Hippocampal formation (tissue), 2 donors: ENCODE data around the gene SUSD3.
"Not testable (repeated sequence)": the region's sequence is repeated elsewhere in the genome, so short reads cannot be mapped to it uniquely, and the experiment has no call there.

ENCODE experiments used
- DNase-seq, 2 donors: peaks; one replicate each; lab custom pipeline; 2025; lab: John Stamatoyannopoulos, UW

Gene SUSD3

GRCh38 chr9:93092251-93092991 is 33.9 kb downstream of the SUSD3 start:
- DNase-seq, result no peak

GRCh38 chr9:93093127-93093876 is 34.8 kb downstream of the SUSD3 start:
- DNase-seq, result no peak

- no peak for DNase-seq
These were observed 35.6 kb downstream of the SUSD3 start for GRCh38 chr9:93093877-93094657.

- peak; percentile 40 to 49 for DNase-seq
These were observed 36.2 kb downstream of the SUSD3 start for GRCh38 chr9:93094658-93095204.

GRCh38 chr9:93095205-93096130 is 37.0 kb downstream of the SUSD3 start:
- peak; percentile 97 to 100 for DNase-seq

- DNase-seq, result peak in 1 of 2 donors; percentile 47
These were observed 37.8 kb downstream of the SUSD3 start, which contains the start of gene CARD19 for GRCh38 chr9:93096131-93096802. Gene CARD19 (plus strand): TSS chr9:93096217. CDS start chr9:93096346, 129 bp downstream.

- DNase-seq, result no peak
These were observed 38.4 kb downstream of the SUSD3 start for GRCh38 chr9:93096811-93097382.

- peak; percentile 12 to 52 for DNase-seq
These were observed 39.2 kb downstream of the SUSD3 start for GRCh38 chr9:93097511-93098201.

GRCh38 chr9:93098236-93098946 is 39.9 kb downstream of the SUSD3 start:
- DNase-seq, result peak; percentile 29 to 62

- no peak for DNase-seq
These were observed 41.2 kb downstream of the SUSD3 start for GRCh38 chr9:93099551-93100275.

GRCh38 chr9:93100276-93100636 is 41.8 kb downstream of the SUSD3 start:
- no peak for DNase-seq

- not testable (repeated sequence) for DNase-seq
These were observed 42.6 kb downstream of the SUSD3 start for GRCh38 chr9:93101086-93101485.

GRCh38 chr9:93105620-93106019 is 47.1 kb downstream of the SUSD3 start:
- DNase-seq, result no peak

GRCh38 chr9:93107151-93107824 is 48.8 kb downstream of the SUSD3 start:
- DNase-seq, result no peak

- DNase-seq, result no peak
These were observed 49.3 kb downstream of the SUSD3 start for GRCh38 chr9:93107825-93108161.

- DNase-seq, result no peak
These were observed 50.0 kb downstream of the SUSD3 start for GRCh38 chr9:93108291-93109041.

- no peak for DNase-seq
These were observed 51.9 kb downstream of the SUSD3 start for GRCh38 chr9:93110311-93110855.
